ENCODE results near the gene ARHGEF7.

The ARHGEF7 gene

DNA sequence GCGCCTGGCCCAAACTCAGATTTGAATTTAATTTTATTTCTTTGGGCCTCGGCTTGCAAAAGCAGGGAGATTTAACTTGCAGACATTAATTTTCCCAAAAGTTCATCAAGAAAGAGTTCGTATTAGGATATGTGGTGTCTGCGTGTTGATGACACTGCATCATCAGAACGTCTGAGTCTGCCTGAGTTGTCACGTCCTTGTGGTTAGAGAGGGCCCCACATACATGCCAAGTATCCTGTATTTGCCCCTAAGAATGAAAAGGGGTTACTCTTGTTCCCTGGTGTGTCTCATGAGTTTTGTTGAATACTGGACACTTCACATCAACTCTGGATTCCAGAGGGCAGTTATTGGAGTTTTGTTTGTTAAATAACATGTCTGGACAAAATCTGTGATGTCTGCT lies 199.7 kb downstream of the ARHGEF7 start:
- no peak for DNase-seq

DNA sequence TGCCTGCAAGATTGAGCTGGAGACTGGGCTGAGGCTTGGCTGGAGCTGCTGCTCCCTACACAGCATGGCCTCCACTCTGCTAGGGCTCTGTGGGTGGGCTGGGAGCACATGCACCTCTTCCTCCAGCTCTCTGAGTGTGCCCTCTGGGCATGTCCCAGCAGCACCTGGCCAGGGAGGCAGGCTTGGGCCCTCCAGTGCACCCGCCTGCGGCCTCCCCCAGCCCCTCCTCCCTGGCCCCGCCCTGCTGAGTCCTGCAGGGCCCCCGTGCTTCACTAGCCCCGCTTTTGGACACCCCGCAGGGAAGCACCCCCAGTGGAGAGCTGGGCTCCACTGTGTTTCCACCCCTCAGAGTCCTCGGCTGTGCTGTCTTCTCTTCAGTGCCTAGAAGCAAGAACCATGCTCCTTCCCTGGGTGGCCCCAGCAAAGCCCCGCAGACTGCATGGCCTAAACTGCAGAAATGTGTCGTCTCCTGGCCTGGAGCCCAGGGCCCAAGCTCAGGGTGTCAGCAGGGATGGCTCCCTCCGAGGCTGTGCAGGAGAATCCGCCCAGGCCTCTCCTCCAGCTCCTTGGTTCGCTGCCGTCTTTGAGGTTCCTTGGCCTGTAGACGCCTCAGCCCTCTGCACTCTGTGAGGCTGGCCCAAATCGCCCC lies 200.4 kb downstream of the ARHGEF7 start:
- DNase-seq = no peak

DNA sequence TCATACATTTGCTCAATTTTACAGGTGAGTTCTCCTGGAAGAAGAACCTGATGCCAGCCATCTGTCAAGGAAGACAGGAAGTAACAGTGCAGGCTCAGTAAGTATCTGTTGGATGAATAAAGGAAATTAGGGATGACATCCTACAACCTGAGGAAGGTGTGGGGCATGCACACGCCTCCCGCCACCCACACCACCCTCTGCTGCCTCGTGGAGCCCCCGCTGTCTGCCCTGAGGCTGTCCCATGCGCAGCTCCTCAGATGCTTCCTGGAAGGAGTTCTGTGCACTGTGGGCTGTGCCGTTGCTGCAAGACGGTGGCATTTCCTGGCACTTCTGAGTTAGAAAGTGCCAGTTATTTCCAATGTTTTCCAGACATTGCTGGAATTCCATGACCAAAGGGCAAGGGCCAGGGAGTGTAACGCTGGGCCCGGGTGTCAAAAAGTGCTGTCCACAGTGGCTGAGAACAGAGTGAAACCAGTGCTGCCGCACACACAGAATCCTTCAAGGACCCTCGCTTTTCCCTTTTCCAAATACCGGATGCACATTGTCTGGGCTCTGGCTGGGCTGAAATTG lies 201.1 kb downstream of the ARHGEF7 start:
- no peak for DNase-seq

DNA sequence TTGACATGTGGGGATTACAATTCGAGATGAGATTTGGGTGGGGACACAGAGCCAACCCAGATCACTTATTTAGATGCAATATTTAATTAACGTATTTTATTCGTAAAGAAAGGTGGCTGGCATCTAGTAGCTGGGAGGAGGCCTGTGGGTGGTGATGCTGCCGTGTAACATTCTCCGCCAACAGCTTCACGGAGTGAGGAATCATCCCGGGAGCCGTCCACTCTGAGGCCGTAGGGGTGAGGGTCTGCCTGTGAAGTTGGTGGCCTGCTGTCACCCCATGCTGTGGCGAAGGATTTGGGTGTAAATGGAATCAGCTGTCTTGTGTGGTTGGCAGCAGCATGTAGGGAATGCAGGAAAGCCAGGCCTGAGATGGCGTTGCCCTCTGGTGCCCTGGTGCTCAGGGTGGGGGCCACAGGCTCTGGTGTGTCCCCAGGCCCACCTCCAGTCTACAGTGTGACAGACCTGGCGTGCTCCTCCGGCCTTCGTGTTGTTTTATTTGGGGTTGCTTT lies 202.0 kb downstream of the ARHGEF7 start:
- DNase-seq = no peak

DNA sequence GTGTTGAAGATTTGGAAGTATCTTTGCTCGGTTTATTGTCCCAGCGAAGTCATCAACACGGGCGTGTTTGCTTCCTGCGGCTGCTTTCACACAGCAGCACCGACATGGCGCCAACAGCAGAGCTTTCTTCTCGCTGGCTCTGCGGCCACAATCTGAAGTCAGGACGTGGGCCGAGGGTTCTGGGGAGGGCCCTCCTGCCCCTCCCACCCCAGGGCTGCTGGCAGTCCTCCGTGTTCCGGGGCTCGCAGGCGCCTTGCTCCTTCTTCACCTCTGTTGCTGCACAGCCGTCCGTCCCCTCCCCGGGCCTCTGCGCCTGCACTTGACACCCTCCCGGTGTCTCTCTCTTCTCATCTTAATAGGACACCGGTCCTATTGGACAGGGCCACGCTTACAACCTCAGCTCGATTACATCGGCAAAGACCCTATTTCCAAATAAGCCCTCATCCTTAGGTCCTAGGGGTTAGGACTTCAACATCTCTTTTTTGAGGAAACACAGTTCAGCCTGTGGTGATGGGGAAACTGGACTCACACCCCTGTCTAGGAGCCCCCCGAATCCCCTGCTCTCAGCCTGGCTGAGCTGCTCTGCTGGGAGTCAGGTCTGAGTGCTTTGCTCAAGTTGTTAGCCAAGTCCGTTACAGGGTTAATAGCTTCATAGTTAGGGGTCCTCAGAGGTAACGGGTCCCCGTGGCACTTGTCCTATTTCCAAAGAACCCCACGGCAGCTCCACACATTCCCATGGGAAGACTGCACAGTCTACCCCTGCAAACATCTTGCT lies 202.6 kb downstream of the ARHGEF7 start:
- DNase-seq = no peak

DNA sequence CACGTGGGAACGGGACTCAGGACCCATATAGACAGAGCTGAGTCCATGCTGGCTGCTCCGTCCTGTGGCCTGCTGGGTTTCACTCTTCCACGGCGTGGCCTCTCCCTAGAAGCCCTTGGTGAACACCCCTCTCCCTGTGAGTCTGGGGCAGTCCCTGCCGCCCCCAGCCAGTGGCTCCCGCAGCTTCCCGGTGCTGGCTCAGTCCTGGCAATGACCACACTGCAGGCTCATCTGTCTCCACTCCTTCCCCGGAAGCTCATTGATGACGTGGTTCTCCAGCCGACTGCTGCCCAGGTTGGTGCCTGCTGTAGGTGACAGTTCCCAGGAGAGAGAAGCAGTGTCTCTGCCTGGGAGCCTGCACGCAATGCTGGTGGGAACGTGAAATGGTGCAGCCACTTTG lies 203.3 kb downstream of the ARHGEF7 start:
- no peak for DNase-seq

DNA sequence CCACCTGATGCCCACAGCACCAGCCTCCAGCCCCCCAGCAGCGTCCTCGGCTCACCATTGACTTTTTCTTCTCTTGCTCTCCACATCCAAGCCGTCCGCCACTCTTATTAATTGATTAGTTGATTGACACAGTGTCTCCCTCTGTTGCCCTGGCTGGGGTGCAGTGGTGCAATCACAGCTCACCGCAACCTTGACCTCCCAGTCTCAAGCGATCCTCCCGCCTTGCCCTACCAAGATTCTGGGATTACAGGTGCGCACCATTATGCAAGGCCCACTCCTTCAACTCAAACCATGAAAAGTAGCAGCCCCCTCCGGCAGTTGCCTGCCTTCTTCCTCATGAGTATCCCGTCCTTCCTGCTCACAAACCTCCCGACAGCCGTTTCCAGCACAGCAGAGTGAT lies 204.4 kb downstream of the ARHGEF7 start:
- no peak for DNase-seq

DNA sequence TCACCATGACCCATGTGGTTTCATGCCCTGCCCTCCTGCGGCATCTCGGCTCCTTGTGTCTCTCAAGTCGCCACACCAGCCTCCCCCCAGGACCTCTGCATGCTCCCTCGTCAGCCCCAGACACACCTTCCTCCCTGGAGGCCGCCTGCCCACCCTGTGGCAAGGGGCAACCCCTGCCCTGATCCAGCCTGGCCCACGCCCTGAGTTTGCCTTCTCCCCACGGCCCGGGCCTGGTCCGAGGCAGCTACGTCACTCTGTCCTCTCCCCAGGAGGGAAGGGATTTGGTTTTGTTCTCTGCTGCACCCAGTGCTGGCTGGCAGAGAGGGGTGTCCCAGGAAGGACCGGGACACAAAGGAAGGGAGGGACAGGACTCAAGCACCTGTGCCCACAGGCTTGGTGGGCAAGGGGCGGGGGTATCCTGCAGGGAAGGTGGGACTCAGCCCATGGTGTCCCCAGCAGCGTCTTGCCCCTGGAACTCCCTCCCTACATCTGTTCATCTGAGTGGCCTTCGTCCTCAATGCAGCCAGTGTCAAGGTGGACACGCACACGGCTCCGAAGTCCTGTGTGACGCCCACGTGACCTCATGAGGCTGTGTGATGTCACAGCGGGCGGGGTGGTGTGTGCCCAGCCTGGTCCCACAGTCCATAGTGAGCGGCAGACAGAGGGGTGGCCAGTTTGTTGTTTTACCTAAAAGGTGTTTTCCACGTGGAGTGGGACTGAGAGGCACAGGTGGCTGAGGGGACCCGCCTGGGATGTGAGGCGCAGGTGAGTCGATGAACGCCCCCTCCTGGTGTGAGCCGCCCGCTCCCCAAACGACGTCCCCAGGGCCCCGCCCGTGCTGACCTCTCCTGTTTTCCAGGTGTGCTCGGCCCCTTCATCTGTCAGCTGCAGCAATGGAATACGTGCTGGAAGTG lies 205.1 kb downstream of the ARHGEF7 start, which contains the start of gene TEX29:
TEX29 (plus strand) TSS at position 645 of the 914 bp plus-strand sequence; CDS start at position 894, 249 bp downstream.
- no peak for DNase-seq

DNA sequence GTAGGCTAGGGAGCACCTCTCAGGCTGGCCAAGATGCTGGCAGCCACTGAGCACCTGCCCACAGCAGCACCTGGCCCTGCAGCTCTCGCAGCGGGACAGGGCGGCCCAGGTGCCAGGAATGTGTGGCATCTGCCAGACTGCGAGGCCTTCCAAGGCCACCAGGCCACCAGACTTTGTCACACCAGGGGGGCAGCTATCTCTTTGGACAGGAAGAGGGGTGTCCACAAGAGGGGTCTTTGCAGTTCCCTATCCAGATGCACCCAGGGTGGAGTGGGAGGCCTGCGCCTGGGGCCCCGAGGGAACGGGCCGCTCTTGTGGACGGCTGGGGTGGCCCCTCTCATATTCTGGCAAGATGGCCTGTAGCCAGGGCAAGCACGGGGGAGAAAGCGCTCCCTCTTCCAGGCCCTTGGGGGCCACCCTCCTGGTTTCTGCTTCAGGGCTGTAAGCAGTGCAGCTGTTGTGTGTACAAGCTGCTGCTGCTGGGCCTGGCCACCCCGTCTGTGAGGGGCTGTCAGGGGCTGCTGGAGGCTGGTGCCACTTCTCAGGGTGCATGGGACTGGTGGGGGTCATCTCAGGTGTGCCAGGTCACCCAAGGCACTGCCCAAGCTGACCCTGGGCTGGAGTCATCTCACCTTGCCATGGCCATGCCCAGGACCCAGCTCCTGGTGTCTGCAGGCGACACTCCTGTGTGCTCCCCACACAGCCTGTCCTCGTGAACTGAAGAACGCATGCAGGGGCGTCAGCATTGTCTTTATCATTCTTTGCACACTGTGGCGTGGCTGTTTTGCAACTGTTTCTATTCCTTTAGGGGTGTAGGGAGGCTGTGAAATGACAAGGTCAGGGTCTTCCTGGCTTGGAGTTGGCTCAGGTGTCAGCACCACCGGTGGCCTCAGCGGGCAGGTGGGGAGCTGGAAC lies 207.1 kb downstream of the ARHGEF7 start:
- DNase-seq = no peak

DNA sequence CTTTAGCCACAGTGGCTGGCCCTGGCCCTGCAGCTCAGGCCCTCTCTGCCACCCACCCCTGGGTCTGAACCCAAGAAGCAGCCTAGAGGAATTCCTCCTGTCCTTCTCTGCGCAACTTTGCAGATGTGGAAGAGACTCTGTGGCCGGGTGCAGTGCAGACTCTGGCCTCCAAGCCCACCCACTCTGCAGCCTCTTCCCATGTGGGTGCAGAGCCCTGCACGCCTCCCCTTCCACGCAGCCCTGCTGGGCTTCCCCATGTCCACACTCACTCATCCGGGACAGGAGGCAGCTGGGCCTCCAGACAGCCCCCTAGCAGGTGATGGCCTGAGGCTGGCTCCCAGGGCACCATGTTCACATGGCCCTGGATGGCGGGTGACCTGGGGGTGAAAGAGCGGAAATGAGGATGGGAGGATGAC lies 207.8 kb downstream of the ARHGEF7 start:
- DNase-seq = no peak

DNA sequence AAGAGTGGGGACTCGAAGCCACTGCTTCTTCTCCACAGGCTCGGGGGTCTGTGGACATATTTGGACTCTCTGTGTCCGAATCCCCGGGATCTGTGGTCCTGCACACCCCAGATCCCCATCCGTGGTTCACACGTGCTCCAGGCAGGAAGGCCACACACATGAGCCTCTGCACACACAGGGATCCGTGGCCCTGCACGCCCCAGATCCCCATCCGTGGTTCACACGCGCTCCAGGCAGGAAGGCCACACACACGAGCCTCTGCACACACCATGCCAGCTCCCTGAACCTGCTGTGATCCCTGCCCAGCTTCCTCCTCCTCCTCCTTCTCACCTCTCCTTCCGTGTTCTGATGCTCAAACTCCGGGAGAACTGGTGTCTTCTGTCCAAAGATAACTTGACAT lies 208.4 kb downstream of the ARHGEF7 start:
- no peak for DNase-seq

DNA sequence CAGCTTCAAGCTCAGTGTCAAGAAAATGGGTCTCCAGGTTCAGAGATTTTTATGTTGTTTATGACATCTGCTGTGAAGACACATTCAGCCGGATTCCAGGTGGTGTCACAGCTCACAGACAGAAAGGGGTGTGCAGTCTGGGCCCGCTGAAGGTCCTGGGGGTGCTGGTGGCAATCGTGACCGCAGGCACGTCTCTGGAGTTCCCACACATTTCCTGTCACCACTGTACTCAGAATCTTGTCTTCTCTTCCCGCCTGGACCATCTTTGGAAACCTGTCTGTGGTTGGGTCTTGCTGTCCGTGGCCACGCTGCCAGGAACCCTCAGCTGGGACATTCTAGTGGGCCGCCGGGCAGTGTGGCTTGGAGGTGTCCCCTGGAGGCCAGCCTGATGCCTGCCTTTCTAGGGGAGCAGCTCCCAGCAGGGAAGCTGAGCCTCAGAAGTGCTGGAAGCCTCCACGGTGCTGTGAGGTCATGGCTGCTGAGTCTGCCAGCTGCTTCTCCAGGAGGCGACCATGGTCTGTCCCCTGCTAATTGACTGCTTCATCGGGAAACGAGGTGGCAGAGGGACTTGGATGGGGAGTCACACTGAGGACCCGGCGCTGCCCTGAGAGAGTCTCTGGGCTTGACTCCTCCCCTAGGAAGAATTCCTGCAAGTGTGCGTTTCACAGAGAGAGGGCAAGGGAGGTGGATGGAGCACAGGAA lies 209.0 kb downstream of the ARHGEF7 start:
- no peak for DNase-seq

DNA sequence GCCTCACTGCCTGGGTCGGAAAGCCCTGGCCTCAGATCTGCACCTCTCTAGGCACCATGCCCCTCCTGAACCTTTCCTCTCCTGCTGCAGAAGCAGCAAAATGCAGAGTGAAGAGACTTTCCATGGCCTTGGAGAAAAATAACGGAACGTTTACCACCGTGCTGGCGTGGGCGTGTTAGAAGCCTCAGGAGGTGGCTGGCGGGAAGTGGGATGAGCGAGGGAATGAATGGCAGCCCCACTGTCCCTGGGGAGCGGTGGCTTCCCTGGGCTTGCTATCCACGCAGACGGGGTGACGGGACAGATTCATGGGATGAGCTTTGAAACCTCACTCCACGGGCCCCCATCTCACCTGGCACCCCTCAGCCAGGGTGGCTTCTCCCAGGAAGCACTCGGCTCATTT lies 209.6 kb downstream of the ARHGEF7 start:
- DNase-seq = no peak

DNA sequence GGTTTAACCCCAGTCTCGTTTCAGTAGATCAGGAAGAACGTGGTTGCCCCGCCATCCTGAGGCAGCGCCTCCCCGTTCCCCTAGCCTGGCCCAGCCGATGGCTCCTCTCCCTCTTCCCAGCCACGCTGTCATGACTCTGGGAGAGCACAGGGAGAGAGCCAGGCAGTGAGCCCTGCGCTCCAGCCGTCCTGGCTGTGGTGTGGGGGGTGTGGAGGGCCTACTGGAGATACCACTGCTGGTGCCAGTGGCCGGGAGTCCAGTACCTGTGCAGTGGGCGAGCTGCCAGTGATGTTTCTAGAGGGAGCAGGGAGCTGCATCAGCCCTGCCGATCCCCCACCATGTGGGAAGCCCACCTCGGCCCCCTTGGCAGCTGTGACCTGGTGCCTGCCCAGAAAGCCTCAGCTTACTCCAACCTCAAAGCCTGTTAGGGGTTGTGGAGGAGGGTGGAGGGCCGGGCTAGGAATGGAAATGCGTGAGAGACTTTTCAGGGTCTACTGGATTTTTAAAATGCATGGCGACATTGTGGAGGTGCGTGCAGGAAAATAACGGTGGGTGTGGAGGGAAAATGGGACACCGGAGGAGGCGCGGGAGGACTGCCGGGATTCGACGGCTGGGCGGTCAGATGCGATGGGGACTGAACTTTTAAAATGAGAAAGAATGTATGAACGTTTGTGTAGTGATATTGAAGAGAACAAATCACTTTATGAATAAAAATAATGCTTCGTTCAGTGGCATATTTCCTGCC lies 210.2 kb downstream of the ARHGEF7 start:
- no peak for DNase-seq

DNA sequence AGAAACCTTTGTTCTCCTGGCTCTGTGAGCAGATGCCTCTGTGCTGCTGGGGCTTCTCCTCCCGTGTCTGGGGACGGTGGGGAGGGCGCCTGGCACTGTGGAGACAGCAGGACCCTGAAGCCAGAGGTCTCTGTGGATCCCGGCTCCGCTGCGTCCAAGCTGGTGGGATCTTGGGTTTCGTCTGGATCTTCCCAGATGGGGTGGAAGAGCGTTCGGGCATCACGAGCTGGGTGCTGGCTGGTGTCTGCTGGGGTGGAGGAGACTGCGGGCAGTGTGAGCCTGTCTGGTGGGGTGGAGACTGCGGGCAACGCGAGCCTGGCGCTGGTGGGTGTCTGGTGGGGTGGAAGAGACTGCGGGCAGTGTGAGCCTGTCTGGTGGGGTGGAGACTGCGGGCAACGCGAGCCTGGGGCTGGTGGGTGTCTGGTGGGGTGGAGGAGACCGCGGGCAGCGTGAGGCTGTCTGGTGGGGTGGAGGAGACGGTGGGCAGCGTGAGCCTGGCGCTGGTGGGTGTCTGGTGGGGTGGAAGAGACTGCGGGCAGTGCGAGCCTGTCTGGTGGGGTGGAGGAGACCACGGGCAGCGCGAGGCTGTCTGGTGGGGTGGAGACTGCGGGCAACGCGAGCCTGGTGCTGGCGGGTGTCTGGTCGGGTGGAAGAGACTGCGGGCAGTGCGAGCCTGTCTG lies 211.0 kb downstream of the ARHGEF7 start:
- no peak for DNase-seq

DNA sequence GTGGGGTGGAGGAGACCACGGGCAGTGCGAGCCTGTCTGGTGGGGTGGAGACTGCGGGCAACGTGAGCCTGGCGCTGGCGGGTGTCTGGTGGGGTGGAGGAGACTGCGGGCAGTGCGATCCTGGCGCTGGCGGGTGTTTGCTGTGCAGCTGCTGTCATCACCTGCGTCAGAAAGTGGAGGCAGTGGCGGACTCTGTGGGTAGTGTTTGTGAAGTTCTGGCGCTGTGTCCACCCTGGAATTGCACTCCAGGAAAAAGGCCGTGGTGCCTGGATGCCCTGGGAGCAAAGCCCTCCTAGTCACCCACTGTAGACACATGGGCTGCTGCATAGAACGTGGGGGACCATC lies 211.5 kb downstream of the ARHGEF7 start:
- DNase-seq = no peak

DNA sequence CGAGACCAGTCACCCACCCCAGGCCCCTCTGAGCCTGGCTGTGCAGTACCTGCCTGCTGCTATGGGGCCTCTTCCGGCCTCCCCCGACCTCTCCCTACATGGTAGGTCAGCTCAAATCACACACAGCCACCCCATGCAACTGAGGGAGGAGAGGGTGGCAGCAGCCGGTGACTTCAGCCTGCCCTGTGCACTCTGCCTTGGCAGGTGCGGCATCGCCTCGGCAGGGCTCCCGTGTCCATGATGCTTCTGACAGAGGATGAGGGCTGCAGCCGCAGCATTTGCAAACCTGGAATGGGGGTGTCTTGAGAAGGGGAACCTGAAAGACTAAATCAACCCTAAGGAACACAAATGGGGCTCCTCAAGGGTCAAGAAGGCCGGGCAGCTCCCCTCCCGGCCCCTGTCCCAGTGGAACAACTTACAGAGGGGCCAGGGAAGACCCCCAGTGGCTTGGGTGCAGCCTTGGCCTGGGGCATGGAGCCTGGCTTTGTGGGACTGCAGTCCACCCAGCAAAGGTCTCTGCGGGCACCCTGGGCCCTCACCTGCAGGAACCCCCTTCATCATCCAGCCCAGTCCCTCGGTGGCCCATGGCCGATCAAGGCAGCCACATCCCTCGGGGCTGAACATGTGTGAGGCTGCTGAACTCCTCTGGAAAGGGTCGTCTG lies 212.0 kb downstream of the ARHGEF7 start:
- no peak for DNase-seq

DNA sequence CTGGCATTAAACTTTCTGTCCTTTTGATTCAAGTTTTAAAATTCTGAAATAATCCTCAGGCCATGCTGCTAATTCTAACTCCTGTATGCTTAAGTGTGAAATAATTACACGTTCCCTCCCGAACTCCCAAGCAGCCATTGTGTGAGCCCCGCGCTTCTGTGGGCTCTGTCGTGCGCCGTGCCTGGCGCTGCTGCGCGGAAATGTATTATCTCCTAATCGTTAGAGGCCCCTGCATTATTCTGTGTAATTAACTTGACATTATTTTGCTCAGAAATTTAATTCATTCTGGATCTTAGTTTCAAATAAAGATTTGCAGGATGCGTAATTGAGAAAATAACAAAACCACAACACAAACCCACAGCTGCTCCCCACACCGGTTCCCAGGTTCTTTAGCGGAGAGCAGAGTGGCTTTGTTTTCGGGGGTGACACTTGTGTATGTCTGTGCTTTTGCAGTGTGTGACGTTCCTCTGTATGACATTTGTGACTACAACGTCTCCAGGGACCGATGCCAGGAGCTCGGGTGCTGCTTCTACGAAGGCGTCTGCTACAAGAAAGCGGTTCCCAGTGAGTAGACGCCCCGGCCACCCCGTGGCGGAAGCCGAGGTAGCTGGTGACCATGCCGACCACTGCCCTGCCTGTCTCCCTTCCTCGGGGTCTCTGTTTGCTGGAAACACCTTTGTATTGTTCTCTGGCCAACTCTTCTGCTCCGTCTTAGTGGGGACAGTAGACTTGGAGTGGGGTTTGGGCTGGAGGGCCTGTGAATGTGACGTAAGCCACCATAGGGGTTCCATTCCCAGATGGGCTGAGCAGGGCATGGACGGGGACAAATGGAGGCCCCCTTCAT lies 212.8 kb downstream of the ARHGEF7 start:
- DNase-seq = no peak
